ENCODE results near the gene ST3GAL5. TPM values are rescaled to one million over a fixed set of nuclear protein-coding genes. Genes with fewer than 3 reads are reported as not detected.

ST3GAL5 gene
- total RNA-seq, 2 experiments from 2014 or later, result 7.4 to 11.3 TPM

- H3K4me3 ChIP-seq (ENCODE audit: low read depth, low read length, poor library complexity, severe bottlenecking), result no peak overlapping the region
- no peaks in the 10 kb centered on the region for H3K4me1 ChIP-seq (ENCODE audit: insufficient read depth, low read length, poor library complexity, severe bottlenecking)
- H3K79me2 ChIP-seq (ENCODE audit: insufficient read depth, low read depth, low read length), result no peaks in the 10 kb centered on the region
- TF ChIP-seq CTCF (conservative IDR thresholded peaks at IDR 0.05; ENCODE audit: low read length), result no peak
- TF ChIP-seq EZH2phosphoT487 (IDR thresholded peaks at IDR 0.05; ENCODE audit: borderline replicate concordance, low read depth, low read length), result no peak
- no peak overlapping the region for H3K27ac ChIP-seq (ENCODE audit: low read depth, low read length, poor library complexity, severe bottlenecking)
- H2AFZ ChIP-seq (ENCODE audit: low read length), result no peak overlapping the region
- DNase-seq (ENCODE audit: low spot score), result no peak
- intact Hi-C loops (cut with micrococcal nuclease; ENCODE audit: unreplicated experiment), result no loop called here
- H3K4me2 ChIP-seq (ENCODE audit: low read length), result no peak overlapping the region
- no peaks in the 10 kb centered on the region for H3K9me2 ChIP-seq (ENCODE audit: insufficient read depth, low read length)
- no peaks in the 10 kb centered on the region for H4K20me1 ChIP-seq (ENCODE audit: insufficient read depth, low read length)
- no peaks in the 10 kb centered on the region for H3K9me3 ChIP-seq (ENCODE audit: low read length)
- H3K36me3 ChIP-seq (ENCODE audit: insufficient read depth, low read length), result no peaks in the 10 kb centered on the region
- ChIA-PET POLR2A (interaction anchor here (0.7 to 1.0 kb wide), 2 partner anchors 14 to 868 kb away, joined by 3 to 4 read pairs; no protein-coding TSS in a partner anchor), CTCF (ENCODE audit: unreplicated experiment) (no interaction called here)
- BruUV-seq (replicated peaks), result no TSS peak
Observed at GRCh38 chr2:85915606-85916303, 27.0 kb upstream of the ST3GAL5 start.

- H4K20me1 ChIP-seq (ENCODE audit: insufficient read depth, low read length), result no peaks in the 10 kb centered on the region
- H3K9me2 ChIP-seq (ENCODE audit: insufficient read depth, low read length), result no peaks in the 10 kb centered on the region
- no peak for TF ChIP-seq EZH2phosphoT487 (IDR thresholded peaks at IDR 0.05; ENCODE audit: borderline replicate concordance, low read depth, low read length)
- TF ChIP-seq CTCF (conservative IDR thresholded peaks at IDR 0.05; ENCODE audit: low read length), result no peak
- no peak for DNase-seq (ENCODE audit: low spot score)
- ChIA-PET POLR2A (no interaction called here), CTCF (ENCODE audit: unreplicated experiment) (no interaction called here)
- H3K36me3 ChIP-seq (ENCODE audit: insufficient read depth, low read length), result no peaks in the 10 kb centered on the region
- H2AFZ ChIP-seq (ENCODE audit: low read length), result no peak overlapping the region
- H3K79me2 ChIP-seq (ENCODE audit: insufficient read depth, low read depth, low read length), result no peaks in the 10 kb centered on the region
- no peaks in the 10 kb centered on the region for H3K9me3 ChIP-seq (ENCODE audit: low read length)
- no TSS peak for BruUV-seq (replicated peaks)
- intact Hi-C loops (cut with micrococcal nuclease; ENCODE audit: unreplicated experiment), result no loop called here
- H3K4me1 ChIP-seq (ENCODE audit: insufficient read depth, low read length, poor library complexity, severe bottlenecking), result no peaks in the 10 kb centered on the region
- no peak overlapping the region for H3K27ac ChIP-seq (ENCODE audit: low read depth, low read length, poor library complexity, severe bottlenecking)
- no peak overlapping the region for H3K4me3 ChIP-seq (ENCODE audit: low read depth, low read length, poor library complexity, severe bottlenecking)
- no peak overlapping the region for H3K4me2 ChIP-seq (ENCODE audit: low read length)
Observed at GRCh38 chr2:85914922-85915321, 26.1 kb upstream of the ST3GAL5 start.

All from OCI-LY7 (cell line).